HL-60 (cell line): ENCODE data around the gene KCNMA1.

Experiments used
- TF ChIP-seq, protein P1 (sequence below): IDR thresholded peaks from one replicate; pipeline ENCODE4 v1.5.1; 2011; ENCODE audit warnings: low read length, control low read depth, inconsistent platforms; ENCODE audit not compliant: insufficient read depth
- TF ChIP-seq, protein P2 (sequence below): IDR thresholded peaks from 2 replicates; pipeline ENCODE4 v1.6.1; 2012; ENCODE audit warnings: low read depth; ENCODE audit not compliant: insufficient replicate concordance

DNA sequence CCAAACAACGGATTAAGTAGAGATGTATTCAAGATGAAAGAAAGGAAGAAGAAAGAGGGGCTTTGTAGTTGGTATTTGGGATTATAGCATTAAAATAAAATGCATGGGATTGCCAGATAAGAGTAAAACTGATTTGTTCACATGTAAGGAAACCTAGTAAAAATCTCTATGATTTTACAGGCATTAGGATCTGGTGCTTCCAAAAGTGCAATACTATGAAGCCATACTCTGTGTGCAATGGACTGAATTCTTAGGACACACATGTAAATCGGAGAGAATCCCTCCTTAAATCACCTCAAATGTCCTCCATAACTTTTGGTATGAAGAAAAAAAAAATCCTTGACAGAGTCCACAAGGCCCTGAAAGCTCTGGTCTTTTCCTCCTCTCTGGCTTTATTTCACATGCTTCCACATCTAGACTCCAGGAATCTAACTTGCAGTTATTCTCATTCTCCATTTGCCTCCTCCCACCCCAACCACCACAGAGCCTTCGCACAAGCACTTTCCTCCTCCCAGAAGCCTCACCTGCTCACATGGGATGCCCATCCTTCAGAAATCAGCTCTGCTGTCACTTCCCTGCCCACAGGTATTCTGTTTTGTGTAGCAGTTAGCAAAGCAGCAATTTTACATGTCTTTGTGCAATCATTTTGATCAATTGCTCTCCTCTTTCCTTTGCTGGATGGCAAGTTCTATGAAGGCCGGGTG is 378.3 kb downstream of the KCNMA1 start:
- TF ChIP-seq, protein P1, sequence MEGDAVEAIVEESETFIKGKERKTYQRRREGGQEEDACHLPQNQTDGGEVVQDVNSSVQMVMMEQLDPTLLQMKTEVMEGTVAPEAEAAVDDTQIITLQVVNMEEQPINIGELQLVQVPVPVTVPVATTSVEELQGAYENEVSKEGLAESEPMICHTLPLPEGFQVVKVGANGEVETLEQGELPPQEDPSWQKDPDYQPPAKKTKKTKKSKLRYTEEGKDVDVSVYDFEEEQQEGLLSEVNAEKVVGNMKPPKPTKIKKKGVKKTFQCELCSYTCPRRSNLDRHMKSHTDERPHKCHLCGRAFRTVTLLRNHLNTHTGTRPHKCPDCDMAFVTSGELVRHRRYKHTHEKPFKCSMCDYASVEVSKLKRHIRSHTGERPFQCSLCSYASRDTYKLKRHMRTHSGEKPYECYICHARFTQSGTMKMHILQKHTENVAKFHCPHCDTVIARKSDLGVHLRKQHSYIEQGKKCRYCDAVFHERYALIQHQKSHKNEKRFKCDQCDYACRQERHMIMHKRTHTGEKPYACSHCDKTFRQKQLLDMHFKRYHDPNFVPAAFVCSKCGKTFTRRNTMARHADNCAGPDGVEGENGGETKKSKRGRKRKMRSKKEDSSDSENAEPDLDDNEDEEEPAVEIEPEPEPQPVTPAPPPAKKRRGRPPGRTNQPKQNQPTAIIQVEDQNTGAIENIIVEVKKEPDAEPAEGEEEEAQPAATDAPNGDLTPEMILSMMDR: no peak
- TF ChIP-seq, protein P2, sequence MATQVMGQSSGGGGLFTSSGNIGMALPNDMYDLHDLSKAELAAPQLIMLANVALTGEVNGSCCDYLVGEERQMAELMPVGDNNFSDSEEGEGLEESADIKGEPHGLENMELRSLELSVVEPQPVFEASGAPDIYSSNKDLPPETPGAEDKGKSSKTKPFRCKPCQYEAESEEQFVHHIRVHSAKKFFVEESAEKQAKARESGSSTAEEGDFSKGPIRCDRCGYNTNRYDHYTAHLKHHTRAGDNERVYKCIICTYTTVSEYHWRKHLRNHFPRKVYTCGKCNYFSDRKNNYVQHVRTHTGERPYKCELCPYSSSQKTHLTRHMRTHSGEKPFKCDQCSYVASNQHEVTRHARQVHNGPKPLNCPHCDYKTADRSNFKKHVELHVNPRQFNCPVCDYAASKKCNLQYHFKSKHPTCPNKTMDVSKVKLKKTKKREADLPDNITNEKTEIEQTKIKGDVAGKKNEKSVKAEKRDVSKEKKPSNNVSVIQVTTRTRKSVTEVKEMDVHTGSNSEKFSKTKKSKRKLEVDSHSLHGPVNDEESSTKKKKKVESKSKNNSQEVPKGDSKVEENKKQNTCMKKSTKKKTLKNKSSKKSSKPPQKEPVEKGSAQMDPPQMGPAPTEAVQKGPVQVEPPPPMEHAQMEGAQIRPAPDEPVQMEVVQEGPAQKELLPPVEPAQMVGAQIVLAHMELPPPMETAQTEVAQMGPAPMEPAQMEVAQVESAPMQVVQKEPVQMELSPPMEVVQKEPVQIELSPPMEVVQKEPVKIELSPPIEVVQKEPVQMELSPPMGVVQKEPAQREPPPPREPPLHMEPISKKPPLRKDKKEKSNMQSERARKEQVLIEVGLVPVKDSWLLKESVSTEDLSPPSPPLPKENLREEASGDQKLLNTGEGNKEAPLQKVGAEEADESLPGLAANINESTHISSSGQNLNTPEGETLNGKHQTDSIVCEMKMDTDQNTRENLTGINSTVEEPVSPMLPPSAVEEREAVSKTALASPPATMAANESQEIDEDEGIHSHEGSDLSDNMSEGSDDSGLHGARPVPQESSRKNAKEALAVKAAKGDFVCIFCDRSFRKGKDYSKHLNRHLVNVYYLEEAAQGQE: no peak
